GM21717 (cell line): ENCODE results near the gene MAGI2.
"Not testable (repeated sequence)": the region's sequence is repeated elsewhere in the genome, so short reads cannot be mapped to it uniquely, and the experiment has no call there.

ENCODE experiments used
- ATAC-seq: cut with Tn5 transposase; IDR thresholded peaks from one replicate; pipeline ENCODE4 v1.9.1; 2021; ENCODE audit warnings: mild to moderate bottlenecking, moderate library complexity; ENCODE audit not compliant: unreplicated experiment

MAGI2 gene

GRCh38 chr7:78967561-78967960 lies 485.9 kb downstream of the MAGI2 start:
- ATAC-seq = not testable (repeated sequence)

- ATAC-seq = no peak
Observed at GRCh38 chr7:78967046-78967445, 486.4 kb downstream of the MAGI2 start.

GRCh38 chr7:78959477-78959876 lies 494.0 kb downstream of the MAGI2 start:
- ATAC-seq = no peak

GRCh38 chr7:78955329-78955728 lies 498.1 kb downstream of the MAGI2 start:
- no peak for ATAC-seq

GRCh38 chr7:78953726-78954363 lies 499.6 kb downstream of the MAGI2 start:
- ATAC-seq = no peak

GRCh38 chr7:78953090-78953489 lies 500.4 kb downstream of the MAGI2 start:
- no peak for ATAC-seq

GRCh38 chr7:78939669-78940068 lies 513.8 kb downstream of the MAGI2 start:
- no peak for ATAC-seq

- no peak for ATAC-seq
Observed at GRCh38 chr7:78924581-78924980, 528.9 kb downstream of the MAGI2 start.

- no peak for ATAC-seq
Observed at GRCh38 chr7:78912781-78913180, 540.7 kb downstream of the MAGI2 start.

- ATAC-seq = no peak
Observed at GRCh38 chr7:78906735-78907134, 546.7 kb downstream of the MAGI2 start.

GRCh38 chr7:78905436-78905835 lies 548.0 kb downstream of the MAGI2 start:
- ATAC-seq = no peak

- ATAC-seq = no peak
Observed at GRCh38 chr7:78904983-78905382, 548.5 kb downstream of the MAGI2 start.

GRCh38 chr7:78901566-78901965 lies 551.9 kb downstream of the MAGI2 start:
- no peak for ATAC-seq

GRCh38 chr7:78900806-78901205 lies 552.7 kb downstream of the MAGI2 start:
- ATAC-seq = no peak

- ATAC-seq = no peak
Observed at GRCh38 chr7:78895393-78895792, 558.1 kb downstream of the MAGI2 start.

GRCh38 chr7:78879206-78879605 lies 574.3 kb downstream of the MAGI2 start:
- no peak for ATAC-seq

- no peak for ATAC-seq
Observed at GRCh38 chr7:78873117-78873516, 580.4 kb downstream of the MAGI2 start.

GRCh38 chr7:78864339-78864738 lies 589.1 kb downstream of the MAGI2 start:
- no peak for ATAC-seq

- no peak for ATAC-seq
Observed at GRCh38 chr7:78863281-78863680, 590.2 kb downstream of the MAGI2 start.

GRCh38 chr7:78862411-78862900 lies 591.0 kb downstream of the MAGI2 start:
- no peak for ATAC-seq

- no peak for ATAC-seq
Observed at GRCh38 chr7:78852951-78853350, 600.5 kb downstream of the MAGI2 start.

GRCh38 chr7:78850093-78850740 lies 603.2 kb downstream of the MAGI2 start:
- ATAC-seq = no peak

- ATAC-seq = no peak
Observed at GRCh38 chr7:78845155-78845554, 608.3 kb downstream of the MAGI2 start.
